Fibroblast of mammary gland (primary cell): Measurements from ENCODE around the gene SIRPD.
"Not testable (repeated sequence)": the region's sequence is repeated elsewhere in the genome, so short reads cannot be mapped to it uniquely, and the experiment has no call there.

Experiments used
- DNase-seq: peaks from one replicate; pipeline ENCODE4 v3.0.0-alpha.2; 2010; ENCODE audit warnings: low read depth
- H3K4me3 ChIP-seq: 2 replicates; pipeline ENCODE4 v1.5.1; 2011; ENCODE audit warnings: low read depth, mild to moderate bottlenecking, low read length, moderate library complexity; ENCODE audit not compliant: control insufficient read depth
- TF ChIP-seq, protein P1 (sequence below): conservative IDR thresholded peaks from 2 replicates; pipeline ENCODE4 v1.5.1; 2011; ENCODE audit warnings: low read depth, low read length, inconsistent platforms; ENCODE audit not compliant: control insufficient read depth, insufficient read depth

SIRPD gene

DNA sequence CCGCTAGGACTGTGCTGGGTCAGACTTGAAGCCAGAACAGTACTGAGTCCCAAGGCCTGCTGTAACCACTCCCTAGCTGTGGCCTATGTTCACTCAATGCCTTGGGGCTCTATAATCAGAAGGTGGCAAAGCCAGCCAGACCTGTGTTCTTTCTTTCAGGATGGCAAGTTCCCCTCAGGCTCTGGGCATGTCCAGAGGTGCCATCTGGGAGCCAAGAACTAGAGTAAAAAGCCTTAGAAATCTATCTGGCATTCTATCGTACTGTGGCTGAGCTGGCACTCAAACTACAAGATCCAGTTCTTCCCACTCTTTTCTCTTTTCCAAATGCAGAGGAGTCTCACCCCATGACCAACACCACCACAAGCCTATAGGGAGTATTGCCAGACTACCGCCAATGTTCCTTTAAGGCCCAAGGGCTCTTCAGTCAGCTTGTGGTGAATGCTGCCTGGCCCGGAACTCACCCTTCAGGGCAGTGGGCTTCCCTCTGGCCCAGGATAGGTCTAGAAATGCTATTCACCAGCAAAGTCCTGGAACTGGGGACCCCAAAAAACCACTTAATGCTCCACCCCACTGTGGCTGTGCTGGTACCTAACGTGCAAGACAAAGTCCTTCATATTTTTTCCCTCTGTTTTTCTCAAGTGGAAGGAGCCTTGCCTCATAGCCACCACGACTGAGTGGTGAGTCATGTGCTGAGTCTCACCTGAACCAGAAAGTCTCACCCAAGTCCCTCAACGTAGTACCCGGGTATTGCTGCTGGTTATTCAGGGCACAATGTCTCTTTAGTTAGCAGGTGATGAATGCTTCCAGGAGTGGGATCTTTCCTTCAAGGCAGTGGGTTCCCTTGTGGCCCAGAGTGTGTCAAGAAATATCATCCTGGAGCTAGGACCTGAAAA, 57.7 kb downstream of the SIRPD start:
- no peak overlapping the region for H3K4me3 ChIP-seq
- no peak for DNase-seq
- TF ChIP-seq, protein P1, sequence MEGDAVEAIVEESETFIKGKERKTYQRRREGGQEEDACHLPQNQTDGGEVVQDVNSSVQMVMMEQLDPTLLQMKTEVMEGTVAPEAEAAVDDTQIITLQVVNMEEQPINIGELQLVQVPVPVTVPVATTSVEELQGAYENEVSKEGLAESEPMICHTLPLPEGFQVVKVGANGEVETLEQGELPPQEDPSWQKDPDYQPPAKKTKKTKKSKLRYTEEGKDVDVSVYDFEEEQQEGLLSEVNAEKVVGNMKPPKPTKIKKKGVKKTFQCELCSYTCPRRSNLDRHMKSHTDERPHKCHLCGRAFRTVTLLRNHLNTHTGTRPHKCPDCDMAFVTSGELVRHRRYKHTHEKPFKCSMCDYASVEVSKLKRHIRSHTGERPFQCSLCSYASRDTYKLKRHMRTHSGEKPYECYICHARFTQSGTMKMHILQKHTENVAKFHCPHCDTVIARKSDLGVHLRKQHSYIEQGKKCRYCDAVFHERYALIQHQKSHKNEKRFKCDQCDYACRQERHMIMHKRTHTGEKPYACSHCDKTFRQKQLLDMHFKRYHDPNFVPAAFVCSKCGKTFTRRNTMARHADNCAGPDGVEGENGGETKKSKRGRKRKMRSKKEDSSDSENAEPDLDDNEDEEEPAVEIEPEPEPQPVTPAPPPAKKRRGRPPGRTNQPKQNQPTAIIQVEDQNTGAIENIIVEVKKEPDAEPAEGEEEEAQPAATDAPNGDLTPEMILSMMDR = no peak

- H3K4me3 ChIP-seq, DNase-seq: not testable (repeated sequence)
Observed at GRCh38 chr20:1497371-1497770, 60.1 kb downstream of the SIRPD start.

GRCh38 chr20:1496930-1497329, 60.6 kb downstream of the SIRPD start:
- TF ChIP-seq, protein P1 = no peak
- H3K4me3 ChIP-seq = no peak overlapping the region
- no peak for DNase-seq

DNA sequence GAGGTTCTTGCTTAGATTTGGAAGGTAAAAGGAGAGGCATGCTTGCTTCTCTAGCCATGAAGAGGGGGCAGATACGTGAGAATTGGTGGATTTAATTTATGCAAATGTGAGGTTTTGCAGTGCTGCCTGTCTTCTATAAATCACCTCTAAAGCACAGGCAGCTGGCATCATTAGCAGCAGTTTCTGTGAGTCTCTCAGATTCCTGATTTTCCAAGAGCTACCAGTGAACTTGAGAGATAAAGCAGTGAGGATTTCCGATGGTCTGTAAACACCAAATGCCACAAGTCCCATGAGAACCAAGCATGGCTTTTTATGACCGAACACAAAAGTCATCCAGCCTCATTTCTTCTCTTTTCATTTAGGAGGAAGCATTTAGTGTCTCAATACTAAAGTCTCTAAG, 63.1 kb downstream of the SIRPD start:
- TF ChIP-seq, protein P1 = no peak
- H3K4me3 ChIP-seq = no peak overlapping the region

GRCh38 chr20:1493536-1493935, 64.0 kb downstream of the SIRPD start:
- H3K4me3 ChIP-seq = no peak overlapping the region
- DNase-seq = no peak
- TF ChIP-seq, protein P1 = no peak

More for the DNA sequence above, 63.1 kb downstream of the SIRPD start:
- no peak for DNase-seq

GRCh38 chr20:1491860-1492642, 65.5 kb downstream of the SIRPD start:
- no peak for DNase-seq
- TF ChIP-seq, protein P1 = no peak
- no peak overlapping the region for H3K4me3 ChIP-seq

GRCh38 chr20:1491281-1491840, 66.1 kb downstream of the SIRPD start, which contains the start of gene SIRPB2:
TSS of gene SIRPB2 (minus strand) at chr20:1491420. CDS start at chr20:1491359, 61 bp downstream.
- H3K4me3 ChIP-seq = no peak within 1 kb of the TSS
- no peak for DNase-seq
- TF ChIP-seq, protein P1 = no peak
